H1 (cell line): ENCODE measurements around the gene PIP5K1B. TPM values are rescaled to one million over a fixed set of nuclear protein-coding genes. Genes with fewer than 3 reads are reported as not detected.

Experiments used
- CTCF ChIA-PET: fragments of 300-600 bp; sonication (Branson Sonifier 250); formaldehyde crosslinking; loops from one replicate; lab custom pipeline; 2021; ENCODE audit not compliant: partially characterized antibody; lab: Charles Lee
- POLR2A ChIA-PET: fragments of 300-600 bp; sonication (Branson Sonifier 250); formaldehyde crosslinking; loops from one replicate; lab custom pipeline; 2021; ENCODE audit warnings: inconsistent platforms; ENCODE audit not compliant: partially characterized antibody; lab: Charles Lee
- DNase-seq, 2 experiments: peaks; one replicate each; pipeline versions ENCODE4 v3.0.0 to v3.0.0-alpha.2; 2010 to 2022; ENCODE audit warnings: low spot score in 2 of 2, low read depth in 1 of 2, mixed read lengths in 1 of 2
- FAIRE-seq: peaks from 2 replicates; lab custom pipeline; 2011; peaks lifted over from hg19 to GRCh38; lab: Jason Lieb, UNC
- H2AFZ ChIP-seq: 2 replicates; pipeline ENCODE4 v1.8.1; 2012; ENCODE audit warnings: low read length, inconsistent platforms
- H2AK5ac ChIP-seq: 2 replicates; pipeline ENCODE4 v1.6.1; 2013; ENCODE audit warnings: low read depth, low read length
- H2BK120ac ChIP-seq: replicated peaks from 2 replicates; pipeline ENCODE3; 2013; ENCODE audit warnings: low read depth, low read length, inconsistent platforms
- H2BK12ac ChIP-seq: 2 replicates; pipeline ENCODE4 v1.6.1; 2013; ENCODE audit warnings: low read depth, low read length
- H2BK15ac ChIP-seq: 2 replicates; pipeline ENCODE4 v1.6.1; 2013; ENCODE audit warnings: low read length
- H2BK20ac ChIP-seq: 2 replicates; pipeline ENCODE4 v1.6.1; 2013; ENCODE audit warnings: low read length
- H2BK5ac ChIP-seq: 2 replicates; pipeline ENCODE4 v1.6.1; 2013; ENCODE audit warnings: low read depth, low read length
- H3K14ac ChIP-seq: 2 replicates; pipeline ENCODE4 v1.6.1; 2013; ENCODE audit warnings: inconsistent platforms; ENCODE audit not compliant: insufficient read length
- H3K18ac ChIP-seq: 2 replicates; pipeline ENCODE4 v1.6.1; 2013; ENCODE audit warnings: low read length; ENCODE audit errors: extremely low read depth
- H3K23ac ChIP-seq: 2 replicates; pipeline ENCODE4 v1.6.1; 2013; ENCODE audit warnings: inconsistent platforms; ENCODE audit not compliant: insufficient read length
- H3K23me2 ChIP-seq: 2 replicates; pipeline ENCODE4 v1.6.1; 2013; ENCODE audit warnings: low read depth, low read length
- H3K27ac ChIP-seq: 2 replicates; pipeline ENCODE4 v1.6.1; 2011; ENCODE audit warnings: low read depth, low read length, inconsistent platforms
- H3K27me3 ChIP-seq, 4 experiments: replicated peaks in 1 of 4; 1 replicate in 1 of 4; 2 replicates in 3 of 4; pipeline versions ENCODE4 v1.6.1 to v1.8.1; 2011 to 2013; ENCODE audit warnings: low read length in 3 of 4, mild to moderate bottlenecking in 3 of 4, inconsistent platforms in 2 of 4, mixed read lengths in 2 of 4, moderate library complexity in 1 of 4; ENCODE audit not compliant: control insufficient read depth in 3 of 4, insufficient read depth in 3 of 4; ENCODE audit errors: extremely low read depth in 1 of 4
- H3K36me3 ChIP-seq, 4 experiments: 2 replicates each; pipeline versions ENCODE4 v1.6.1 to v1.8.1; 2011 to 2013; ENCODE audit warnings: mild to moderate bottlenecking in 4 of 4, low read length in 3 of 4, moderate library complexity in 2 of 4, control low read depth in 1 of 4, inconsistent platforms in 1 of 4; ENCODE audit not compliant: insufficient read depth in 4 of 4, control insufficient read depth in 2 of 4
- H3K4ac ChIP-seq: replicated peaks from 2 replicates; pipeline ENCODE3; 2013; ENCODE audit warnings: low read length, low read depth, mixed read lengths, inconsistent platforms; ENCODE audit not compliant: insufficient read length
- H3K4me1 ChIP-seq, 4 experiments: replicated peaks in 1 of 4; 1 replicate in 1 of 4; 2 replicates in 3 of 4; pipeline versions ENCODE4 v1.6.1 to v1.8.1; 2011 to 2013; ENCODE audit warnings: low read length in 3 of 4, inconsistent platforms in 2 of 4, mixed read lengths in 1 of 4; ENCODE audit not compliant: insufficient read depth in 4 of 4, control insufficient read depth in 3 of 4
- H3K4me2 ChIP-seq, 2 experiments: 2 replicates each; pipeline versions ENCODE4 v1.6.1 to v1.8.1; 2011 to 2013; ENCODE audit warnings: low read depth in 2 of 2, low read length in 2 of 2, control low read depth in 1 of 2, inconsistent platforms in 1 of 2, mild to moderate bottlenecking in 1 of 2; ENCODE audit not compliant: insufficient read depth in 1 of 2
- H3K4me3 ChIP-seq, 4 experiments: fragments of 200-600, 300-600 bp in 1 of 4; sonication (generic), shearing (Covaris generic), sonication (Bioruptor Twin) in 1 of 4; 2 replicates each; pipeline versions ENCODE4 v1.5.1 to v1.8.1; 2011 to 2016; ENCODE audit warnings: low read length in 4 of 4, low read depth in 3 of 4, control low read depth in 2 of 4, inconsistent platforms in 2 of 4, mild to moderate bottlenecking in 2 of 4, mixed read lengths in 1 of 4, moderate library complexity in 1 of 4; ENCODE audit not compliant: insufficient read depth in 2 of 4; ENCODE audit errors: extremely low read depth in 1 of 4
- H3K56ac ChIP-seq: replicated peaks from 2 replicates; pipeline ENCODE3; 2013; ENCODE audit warnings: low read depth, mild to moderate bottlenecking, mixed read lengths, low read length, inconsistent platforms; ENCODE audit not compliant: insufficient read length
- H3K79me1 ChIP-seq: 2 replicates; pipeline ENCODE4 v1.6.1; 2013; ENCODE audit warnings: low read depth, low read length, control low read depth
- H3K79me2 ChIP-seq, 2 experiments: 2 replicates each; pipeline versions ENCODE4 v1.6.1 to v1.8.1; 2012 to 2013; ENCODE audit warnings: low read length in 2 of 2, mild to moderate bottlenecking in 2 of 2, inconsistent platforms in 1 of 2; ENCODE audit not compliant: insufficient read depth in 2 of 2, control insufficient read depth in 1 of 2
- H3K9ac ChIP-seq, 4 experiments: replicated peaks in 1 of 4; 1 replicate in 1 of 4; 2 replicates in 3 of 4; pipeline versions ENCODE4 v1.6.1 to v1.8.1; 2011 to 2013; ENCODE audit warnings: low read depth in 3 of 4, low read length in 3 of 4, control low read depth in 2 of 4, mild to moderate bottlenecking in 2 of 4, moderate library complexity in 2 of 4, inconsistent platforms in 1 of 4; ENCODE audit errors: extremely low read depth in 1 of 4
- H3K9me3 ChIP-seq, 2 experiments: 2 replicates each; pipeline versions ENCODE4 v1.6.1 to v1.8.1; 2012 to 2013; ENCODE audit warnings: mild to moderate bottlenecking in 2 of 2, moderate library complexity in 2 of 2, control low read depth in 1 of 2, inconsistent platforms in 1 of 2, low read depth in 1 of 2, low read length in 1 of 2, mixed read lengths in 1 of 2; ENCODE audit not compliant: insufficient read depth in 2 of 2
- H4K20me1 ChIP-seq, 2 experiments: replicated peaks in 1 of 2; 2 replicates each; pipeline versions ENCODE3 to v1.8.1; 2011 to 2013; ENCODE audit warnings: inconsistent platforms in 2 of 2, low read length in 2 of 2, mild to moderate bottlenecking in 1 of 2; ENCODE audit not compliant: insufficient read depth in 2 of 2, control insufficient read depth in 1 of 2
- H4K5ac ChIP-seq: 2 replicates; pipeline ENCODE4 v1.6.1; 2013; ENCODE audit warnings: low read length, low read depth, mixed read lengths, inconsistent platforms; ENCODE audit not compliant: insufficient read length
- H4K8ac ChIP-seq: 2 replicates; pipeline ENCODE4 v1.8.0; 2013; ENCODE audit warnings: mild to moderate bottlenecking, moderate library complexity, low read length, inconsistent platforms; ENCODE audit not compliant: insufficient read depth; ENCODE audit errors: extremely low read depth
- H4K91ac ChIP-seq: replicated peaks from 2 replicates; pipeline ENCODE3; 2013; ENCODE audit warnings: low read length, mixed read lengths, inconsistent platforms; ENCODE audit not compliant: insufficient read length
- ASH2L ChIP-seq: fragments of 200-600, 300-600 bp; sonication (generic); IDR thresholded peaks from one replicate; pipeline ENCODE4 v1.7.1; 2017; ENCODE audit warnings: low read length
- CBX8 ChIP-seq: fragments of 300-800, 300-1000 bp; sonication (generic); IDR thresholded peaks from 2 replicates; pipeline ENCODE4 v1.7.1; 2016; ENCODE audit warnings: low read depth, low read length, borderline replicate concordance
- CTBP2 ChIP-seq: IDR thresholded peaks from 2 replicates; pipeline ENCODE4 v1.7.0; 2011; ENCODE audit warnings: borderline replicate concordance, mild to moderate bottlenecking, moderate library complexity, mixed read lengths, low read length; ENCODE audit not compliant: insufficient read depth, insufficient read length
- EZH2 ChIP-seq: fragments of 200-600 bp; sonication (generic); IDR thresholded peaks from 2 replicates; pipeline ENCODE4 v1.7.1; 2012; ENCODE audit warnings: low read depth, mild to moderate bottlenecking, moderate library complexity, low read length, inconsistent platforms; ENCODE audit not compliant: severe bottlenecking
- FOSL1 ChIP-seq: IDR thresholded peaks from 2 replicates; pipeline ENCODE4 v1.6.1; 2011; ENCODE audit warnings: mild to moderate bottlenecking, low read depth, low read length, moderate library complexity; ENCODE audit not compliant: insufficient read depth
- HDAC2 ChIP-seq, 2 experiments: fragments of 300-600 bp in 1 of 2; sonication (generic) in 1 of 2; IDR thresholded peaks; 2 replicates each; pipeline ENCODE4 v1.6.1; 2011 to 2012; ENCODE audit warnings: low read depth in 2 of 2, low read length in 2 of 2, mild to moderate bottlenecking in 2 of 2, moderate library complexity in 2 of 2, borderline replicate concordance in 1 of 2, inconsistent platforms in 1 of 2
- JUN ChIP-seq: IDR thresholded peaks from 2 replicates; pipeline ENCODE4 v1.6.1; 2011; ENCODE audit warnings: low read depth, mild to moderate bottlenecking, improper control_type of control experiment, low read length
- KDM4A ChIP-seq: IDR thresholded peaks from one replicate; pipeline ENCODE4 v1.7.1; 2012; ENCODE audit warnings: low read depth, mild to moderate bottlenecking, moderate library complexity, low read length, inconsistent platforms; ENCODE audit not compliant: severe bottlenecking
- NANOG ChIP-seq: IDR thresholded peaks from 2 replicates; pipeline ENCODE4 v1.6.1; 2011; ENCODE audit warnings: low read length, low read depth, mild to moderate bottlenecking, inconsistent platforms; ENCODE audit not compliant: insufficient read depth, poor library complexity, severe bottlenecking
- POLR2AphosphoS5 ChIP-seq: IDR thresholded peaks from 2 replicates; pipeline ENCODE4 v1.6.1; 2011; ENCODE audit warnings: low read depth, low read length
- SIRT6 ChIP-seq: IDR thresholded peaks from one replicate; pipeline ENCODE4 v1.7.1; 2012; ENCODE audit warnings: low read length, inconsistent platforms
- TAF7 ChIP-seq: optimal IDR thresholded peaks from 2 replicates; pipeline ENCODE3; 2011; ENCODE audit warnings: low read depth, mild to moderate bottlenecking, inconsistent platforms, low read length, moderate library complexity, borderline replicate concordance
- WGBS, 2 experiments: shearing (Covaris generic) in 1 of 2; methylation state at CpG; one replicate each; pipeline versions ENCODE4 v1.1.6 to v1.1.7; 2013 to 2015; ENCODE audit warnings: low lambda C conversion rate in 2 of 2, mixed read lengths in 2 of 2, inconsistent platforms in 1 of 2, low coverage in 1 of 2, missing lambda C conversion rate in 1 of 2; ENCODE audit not compliant: insufficient replicate concordance in 2 of 2, insufficient coverage in 1 of 2, insufficient read length in 1 of 2; ENCODE audit errors: extremely low coverage in 1 of 2, missing lambda C conversion rate in 1 of 2; 5-methylcytosine and 5-hydroxymethylcytosine counted together
- polyA plus RNA-seq, 7 experiments: library from polyadenylated mRNA; depleted of rRNA in 3 of 7; stranded (reverse) in 5 of 7; unstranded in 2 of 7; fragments of >200 nt in 5 of 7; fragments of 200-250 nt in 2 of 7; gene quantifications; 1 replicate in 5 of 7; 2 replicates in 1 of 7; 4 replicates in 1 of 7; pipeline versions ENCODE4 v1.2.1 to v1.2.3, GENCODE V29; 2011 to 2013; ENCODE audit warnings: missing spikeins in 2 of 7, mixed read lengths in 2 of 7
- total RNA-seq: library from RNA; stranded (reverse); fragmentation: NEBNext Ultra II Directional; extraction: Animal tissue kit (Norgen Biotek cat#: 25700); gene quantifications from 2 replicates; pipeline ENCODE4 v1.2.1, GENCODE V29; 2021
- TF ChIP-seq, protein P1 (sequence below): IDR thresholded peaks from 2 replicates; pipeline ENCODE4 v1.6.1; 2012; ENCODE audit warnings: inconsistent platforms

PIP5K1B gene
- total and polyA plus RNA-seq, 2 of the 8 experiments (the other 6 are each of a cell fraction or from before 2014, with no cell fraction given): 4.7 to 7.7 TPM

- H3K27ac ChIP-seq: no peak overlapping the region
- H2BK12ac ChIP-seq: no peak overlapping the region
- H3K4me1 ChIP-seq: peaks cover 0 to 3% (median 0%) of the 10 kb centered on the region in 4 experiments; a peak in 2 of 7 replicates
- H3K79me2 ChIP-seq: no peaks in the 10 kb centered on the region
- no peaks in the 10 kb centered on the region for H3K79me1 ChIP-seq
- ChIA-PET POLR2A (interaction anchor here (0.8 kb wide), 1 partner anchor 50 kb away, joined by 3 read pairs; no protein-coding TSS in a partner anchor), CTCF (interaction anchor here (1.0 kb wide), 1 partner anchor 97 kb away, joined by 3 read pairs; no protein-coding TSS in a partner anchor)
- H2BK15ac ChIP-seq: no peak overlapping the region
- H2AK5ac ChIP-seq: no peak overlapping the region
- no peak overlapping the region for H2BK120ac ChIP-seq
- H4K8ac ChIP-seq: no peak overlapping the region
- no peak overlapping the region for H3K23ac ChIP-seq
- H3K18ac ChIP-seq: no peak overlapping the region
- no peak overlapping the region for H2AFZ ChIP-seq
- H3K27me3 ChIP-seq: no peaks in the 10 kb centered on the region
- H3K4ac ChIP-seq: no peak overlapping the region
- no peaks in the 10 kb centered on the region for H3K23me2 ChIP-seq
- H4K91ac ChIP-seq: no peak overlapping the region
- no peak overlapping the region for H3K9ac ChIP-seq
- DNase-seq (no peak), FAIRE-seq (no peak)
- H4K20me1 ChIP-seq: no peaks in the 10 kb centered on the region
- no peak overlapping the region for H2BK5ac ChIP-seq
- no peaks in the 10 kb centered on the region for H3K36me3 ChIP-seq
- H3K4me3 ChIP-seq: no peak overlapping the region
- no peak overlapping the region for H3K56ac ChIP-seq
- H3K14ac ChIP-seq: no peak overlapping the region
- H4K5ac ChIP-seq: no peak overlapping the region
- WGBS, 2 experiments: 85% methylated on average over 2 of the region's 2 CpGs; no CpG with 5 or more reads in 1 of the 2 experiments
- no peak overlapping the region for H2BK20ac ChIP-seq
- H3K9me3 ChIP-seq: no peaks in the 10 kb centered on the region
- no peak overlapping the region for H3K4me2 ChIP-seq
- TF ChIP-seq KDM4A (no peak), POLR2AphosphoS5 (no peak), ASH2L (no peak), JUN (no peak), CTBP2 (no peak), TAF7 (no peak), SIRT6 (no peak), HDAC2 (IDR thresholded peaks at IDR 0.05; ENCODE audit: borderline replicate concordance in 1 of 2, low read depth in 2 of 2, low read length in 2 of 2) (no peak), CBX8 (no peak), NANOG (no peak), FOSL1 (no peak), EZH2 (no peak)
- TF ChIP-seq, protein P1, sequence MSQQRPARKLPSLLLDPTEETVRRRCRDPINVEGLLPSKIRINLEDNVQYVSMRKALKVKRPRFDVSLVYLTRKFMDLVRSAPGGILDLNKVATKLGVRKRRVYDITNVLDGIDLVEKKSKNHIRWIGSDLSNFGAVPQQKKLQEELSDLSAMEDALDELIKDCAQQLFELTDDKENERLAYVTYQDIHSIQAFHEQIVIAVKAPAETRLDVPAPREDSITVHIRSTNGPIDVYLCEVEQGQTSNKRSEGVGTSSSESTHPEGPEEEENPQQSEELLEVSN: no peak
These were observed 90.4 kb downstream of the PIP5K1B start for GRCh38 chr9:68795411-68795810.
